ENCODE measurements around the gene RNF114.
"Not testable (repeated sequence)": the region's sequence is repeated elsewhere in the genome, so short reads cannot be mapped to it uniquely, and the experiment has no call there.

Gene RNF114, protein sequence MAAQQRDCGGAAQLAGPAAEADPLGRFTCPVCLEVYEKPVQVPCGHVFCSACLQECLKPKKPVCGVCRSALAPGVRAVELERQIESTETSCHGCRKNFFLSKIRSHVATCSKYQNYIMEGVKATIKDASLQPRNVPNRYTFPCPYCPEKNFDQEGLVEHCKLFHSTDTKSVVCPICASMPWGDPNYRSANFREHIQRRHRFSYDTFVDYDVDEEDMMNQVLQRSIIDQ

DNA sequence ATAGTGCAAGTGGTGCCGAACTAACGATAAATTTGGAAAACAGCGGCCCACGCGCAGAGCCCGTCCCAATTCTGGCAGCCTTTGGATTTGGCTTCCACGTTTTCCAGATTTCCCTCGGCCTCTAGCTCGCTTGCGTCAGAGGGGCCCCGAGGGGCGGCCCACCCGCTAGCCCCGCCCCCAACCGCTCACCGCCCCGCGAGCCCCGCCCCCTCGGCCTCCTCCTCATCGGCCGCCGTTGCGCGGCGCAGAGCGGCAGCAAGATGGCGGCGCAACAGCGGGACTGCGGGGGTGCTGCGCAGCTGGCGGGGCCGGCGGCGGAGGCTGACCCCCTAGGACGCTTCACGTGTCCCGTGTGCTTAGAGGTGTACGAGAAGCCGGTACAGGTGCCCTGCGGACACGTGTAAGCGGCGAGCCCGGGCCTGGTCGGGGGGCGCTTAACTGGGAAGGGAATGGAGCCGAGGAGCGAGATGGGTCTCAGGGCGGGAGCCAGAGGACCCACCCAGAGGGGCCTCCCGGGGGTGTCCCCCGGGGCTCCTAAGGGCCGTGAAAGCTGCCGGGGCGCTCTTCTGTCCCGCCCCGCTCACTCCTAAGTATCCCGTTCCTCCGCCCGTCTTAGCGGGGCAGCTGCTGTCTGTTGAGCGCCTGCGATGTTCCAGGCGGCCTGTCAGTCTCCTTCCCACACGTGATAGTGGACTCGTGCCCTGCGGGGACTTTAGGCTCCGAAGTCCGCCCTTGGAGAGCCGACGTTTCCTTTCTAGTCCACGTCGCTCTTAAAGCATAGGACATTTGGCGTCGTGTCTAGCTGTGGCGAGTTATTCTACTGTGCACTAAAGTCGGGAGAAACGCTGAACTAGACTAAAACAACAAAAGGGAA is at the start of gene RNF114:
Gene RNF114, plus strand, starts transcription at position 245 of the 874 bp plus-strand sequence. Its CDS starts 16 bp downstream, at position 261.
- DNase-seq = peak; percentile 85 to 87

- DNase-seq = no peak
Observed at GRCh38 chr20:49886571-49887213, 49.5 kb upstream of the RNF114 start.

DNA sequence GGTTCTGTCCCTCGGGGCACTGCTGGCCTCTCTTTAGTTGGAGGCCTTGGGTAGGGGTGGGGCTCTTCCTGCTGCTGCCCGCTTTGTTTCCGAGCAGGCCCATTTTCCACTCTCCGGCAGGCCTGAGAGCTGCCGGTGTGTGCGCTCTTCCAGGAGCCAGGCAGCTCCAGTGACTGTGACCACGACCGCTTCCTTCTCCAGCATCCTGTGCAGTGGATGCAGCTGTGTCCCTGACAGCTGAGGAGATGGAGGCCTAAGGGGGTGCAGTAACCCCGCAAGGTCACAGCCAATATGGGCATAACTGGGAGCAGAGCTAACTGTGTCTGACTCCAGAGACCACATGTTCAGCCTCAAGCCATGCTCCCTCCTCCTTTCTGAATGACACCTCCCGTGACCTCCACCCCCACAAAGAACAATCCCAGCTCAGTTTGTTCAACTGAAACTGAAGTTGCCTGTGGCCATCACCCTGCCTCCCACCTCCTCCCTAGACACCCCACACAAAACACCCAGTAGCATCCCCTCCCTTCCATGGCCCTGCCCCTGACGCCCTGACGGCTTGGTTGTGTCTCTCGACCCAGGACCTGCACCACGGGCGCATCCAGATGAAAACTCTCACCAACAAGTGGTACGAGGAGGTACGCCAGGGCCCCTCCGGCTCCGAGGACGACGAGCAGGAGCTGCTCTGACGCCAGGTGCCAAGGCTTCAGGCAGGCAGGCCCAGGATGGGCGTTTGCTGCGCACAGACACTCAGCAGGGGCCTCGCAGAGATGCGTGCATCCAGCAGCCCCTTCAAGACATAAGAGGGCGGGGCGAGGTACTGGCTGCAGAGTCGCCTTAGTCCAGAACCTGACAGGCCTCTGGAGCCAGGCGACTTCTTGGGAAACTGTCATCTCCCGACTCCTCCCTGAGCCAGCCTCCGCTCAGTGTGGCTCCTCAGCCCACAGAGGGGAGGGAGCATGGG is 48.7 kb upstream of the RNF114 start:
- DNase-seq = no peak

DNA sequence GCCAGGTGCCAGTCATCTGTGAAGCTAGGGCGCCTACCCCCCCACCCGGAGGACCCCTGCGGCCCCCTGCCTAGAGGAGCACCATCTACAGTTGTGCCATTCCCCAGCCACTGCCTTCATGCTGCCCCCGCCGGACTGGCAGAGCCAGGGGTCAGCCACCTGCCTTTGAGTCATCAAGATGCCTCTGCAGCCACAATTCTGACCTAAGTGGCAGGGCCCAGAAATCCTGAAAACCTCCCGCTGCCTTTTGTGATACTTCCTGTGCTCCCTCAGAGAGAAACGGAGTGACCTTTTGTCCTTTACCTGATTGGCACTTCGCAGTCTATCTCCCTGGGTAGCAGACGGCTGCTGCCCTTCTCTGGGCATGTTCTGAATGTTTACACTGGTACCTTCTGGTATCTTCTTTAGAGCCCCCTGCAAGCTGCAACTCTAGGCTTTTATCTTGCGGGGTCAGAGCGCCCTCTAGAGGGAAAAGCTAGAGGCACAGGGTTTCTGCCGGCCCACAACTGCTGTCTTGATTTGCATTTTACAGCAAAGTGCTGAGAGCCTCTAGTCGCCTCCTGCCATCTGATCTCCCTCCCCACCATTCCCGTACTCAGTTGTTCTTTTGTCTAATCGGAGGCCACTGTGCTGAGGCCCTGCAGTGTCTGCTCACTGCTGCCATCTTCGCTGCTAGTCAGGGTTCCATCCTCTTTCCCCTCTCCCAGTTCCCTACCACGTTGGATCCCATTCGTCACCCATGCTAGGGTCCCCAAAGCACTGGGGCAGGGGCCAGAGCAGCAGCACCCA is 47.8 kb upstream of the RNF114 start:
- DNase-seq = peak; percentile 22 to 36

GRCh38 chr20:49889001-49889934 is 46.9 kb upstream of the RNF114 start:
- no peak for DNase-seq

DNA sequence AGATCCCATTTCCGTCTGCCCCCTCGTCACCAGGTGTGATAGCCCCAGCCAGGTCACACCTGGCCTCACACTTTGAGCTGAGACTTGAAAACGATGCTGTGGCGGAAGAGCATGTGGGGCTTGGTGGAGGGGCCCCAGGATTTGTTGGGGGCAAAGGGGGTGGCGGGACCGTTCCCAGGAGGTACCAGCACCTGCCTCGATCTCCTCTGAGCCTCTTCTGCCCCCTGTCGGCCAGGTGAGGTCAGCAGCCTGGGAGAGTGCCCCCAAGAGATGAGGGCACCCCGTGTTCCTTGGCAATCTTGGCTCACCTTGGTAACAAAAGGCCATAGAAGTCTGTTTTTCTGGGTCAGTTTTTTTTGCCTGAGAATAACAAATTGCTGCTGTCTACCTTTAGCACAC is 46.3 kb upstream of the RNF114 start:
- DNase-seq = no peak

DNA sequence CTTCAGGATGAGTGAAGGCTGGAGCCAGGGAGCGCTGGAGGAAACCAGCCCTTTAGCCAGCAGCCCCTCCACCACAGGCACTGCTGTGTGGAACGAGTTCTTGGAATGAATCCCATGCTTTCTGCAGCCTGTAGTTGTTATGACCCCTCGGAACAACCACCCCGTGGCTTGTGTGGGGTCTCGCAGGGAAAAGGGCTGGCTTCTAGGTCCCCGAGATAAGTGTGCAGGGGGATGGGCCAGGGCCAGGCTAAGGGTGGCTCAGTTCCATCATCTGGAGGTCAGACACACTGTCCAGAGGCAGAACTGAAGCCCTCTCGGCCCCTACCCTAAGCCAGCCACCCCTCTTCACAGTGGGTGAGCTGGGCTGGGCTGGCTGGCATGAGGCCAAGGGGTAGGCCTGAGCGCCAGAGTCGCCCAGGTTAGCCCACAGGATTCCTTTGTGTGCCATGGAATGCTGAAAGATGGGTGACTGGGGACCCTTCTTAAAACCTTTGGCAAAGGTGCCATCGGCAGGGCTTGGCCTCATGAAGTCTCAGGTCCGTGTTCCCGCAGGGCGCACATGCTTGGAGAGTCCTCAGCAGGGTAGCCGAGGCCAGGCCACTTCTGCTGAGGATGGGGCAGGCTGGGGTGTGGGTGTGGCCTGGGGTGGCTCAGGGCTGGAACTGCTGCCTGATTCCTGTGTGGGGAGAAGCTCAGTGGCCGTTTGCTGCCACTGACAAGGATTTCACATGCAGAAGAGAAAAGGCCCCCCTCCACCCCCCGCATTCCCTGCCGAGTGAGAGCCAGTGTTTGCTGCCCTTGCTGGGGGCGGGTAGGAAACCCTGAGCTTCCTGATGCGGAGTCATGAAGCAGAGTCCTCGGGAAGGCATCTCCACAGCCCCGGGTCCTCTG is 45.5 kb upstream of the RNF114 start:
- no peak for DNase-seq

GRCh38 chr20:49891476-49892110 is 44.6 kb upstream of the RNF114 start:
- DNase-seq = no peak

DNA sequence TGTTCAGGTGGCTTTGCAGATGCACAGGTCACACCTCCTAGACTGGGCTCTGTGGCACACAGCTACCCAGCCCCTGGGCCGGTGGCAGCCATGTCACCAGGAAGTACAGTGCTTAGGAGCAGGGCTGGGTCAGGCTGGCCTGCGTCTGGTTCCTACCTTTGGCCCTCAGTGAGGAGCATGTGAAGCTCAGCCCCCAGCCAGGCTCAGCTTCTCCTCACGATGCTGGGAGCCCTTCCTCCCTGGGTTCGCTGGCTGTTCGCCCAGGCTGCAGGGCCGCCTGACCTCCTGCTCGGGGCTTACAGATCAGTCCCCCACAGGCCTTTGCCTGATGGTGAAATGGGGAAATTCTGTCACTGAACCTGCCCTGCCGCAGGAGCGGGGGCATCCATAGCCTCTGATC is 43.9 kb upstream of the RNF114 start:
- no peak for DNase-seq

- DNase-seq = no peak
Observed at GRCh38 chr20:49892817-49893216, 43.4 kb upstream of the RNF114 start.

DNA sequence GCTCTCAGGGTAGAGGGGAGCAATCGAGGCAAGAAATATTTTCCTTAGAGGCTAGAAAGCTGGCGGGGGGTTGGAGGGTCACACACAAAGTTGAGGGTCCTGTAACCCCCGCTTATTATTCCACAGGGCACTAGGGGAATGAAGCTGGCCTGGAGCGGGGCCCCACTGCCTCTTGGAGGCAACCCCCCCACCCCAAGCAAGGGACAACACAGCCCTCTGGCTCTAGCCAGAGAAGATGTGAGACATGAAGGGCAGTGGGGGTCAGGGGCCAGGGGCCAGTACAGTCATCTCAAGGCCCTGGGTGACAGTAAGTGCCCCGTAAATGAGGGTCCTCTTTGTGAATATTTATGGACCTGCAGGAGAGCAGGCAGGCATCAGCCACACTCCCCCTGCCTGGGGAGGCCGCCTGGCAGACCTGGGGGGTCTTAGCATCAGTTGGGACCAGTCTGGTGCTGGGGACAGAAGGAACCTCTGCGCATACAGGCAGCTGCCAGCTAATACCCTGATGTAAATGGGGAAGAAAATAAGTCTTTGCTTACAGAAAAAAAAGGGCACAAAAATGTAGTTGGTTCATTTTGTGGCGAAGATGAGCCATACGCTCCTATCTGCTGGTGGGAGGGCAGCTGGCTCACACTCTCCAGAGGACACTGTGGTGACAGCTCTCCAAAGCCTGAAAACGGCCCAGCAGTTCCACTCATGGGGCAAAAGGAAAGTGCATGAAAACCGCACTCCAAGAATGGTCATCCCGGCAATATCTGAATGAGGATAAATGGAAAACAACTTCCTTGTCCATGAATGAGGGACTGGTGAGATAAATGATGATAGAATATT is 42.7 kb upstream of the RNF114 start:
- DNase-seq = no peak

DNA sequence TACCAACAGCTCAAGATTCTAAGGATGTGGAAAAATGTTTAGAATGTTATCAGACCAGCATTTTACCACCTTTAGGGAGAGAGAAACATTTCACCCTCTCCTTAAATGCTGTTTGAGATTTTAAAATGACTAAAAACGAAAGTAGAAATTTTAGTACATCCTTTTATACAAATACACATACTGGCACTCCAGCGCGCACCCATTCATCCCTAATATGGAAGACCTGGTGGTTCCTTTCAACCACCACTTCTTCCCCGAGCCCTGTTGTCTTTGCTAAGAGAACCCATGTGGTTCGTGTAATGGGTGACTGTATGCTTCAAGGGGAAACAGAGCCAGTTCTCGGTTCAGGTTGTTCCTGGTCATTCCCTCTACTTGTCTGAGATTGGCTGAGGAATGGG is 42.1 kb upstream of the RNF114 start:
- DNase-seq = no peak

DNA sequence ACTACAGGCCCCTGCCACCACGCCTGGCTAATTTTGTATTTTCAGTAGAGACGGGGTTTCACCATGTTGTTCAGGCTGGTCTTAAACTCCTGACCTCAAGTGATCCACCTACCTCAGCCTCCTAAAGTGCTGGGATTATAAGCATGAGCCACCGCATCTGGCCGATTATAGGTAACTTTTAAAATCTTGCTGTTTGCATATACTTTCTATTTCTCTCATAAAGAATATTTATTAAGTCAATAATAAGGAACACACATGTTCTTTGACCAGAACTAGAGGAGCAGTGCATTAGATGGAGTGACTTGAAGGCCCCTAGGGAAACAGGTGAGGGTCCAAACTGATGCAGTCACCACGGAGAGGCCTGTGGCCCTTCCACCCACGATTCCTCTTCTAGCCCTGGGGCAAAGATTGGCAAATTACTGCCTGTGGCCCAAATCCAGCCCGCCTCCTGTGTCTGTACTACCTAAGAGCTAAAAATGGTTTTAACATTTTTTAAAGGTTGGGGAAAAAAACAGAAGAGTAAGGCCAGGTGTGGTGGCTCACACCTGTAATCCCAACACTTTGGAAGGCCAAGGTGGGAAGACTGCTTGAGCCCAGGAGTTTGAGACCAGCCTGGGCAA is 40.6 kb upstream of the RNF114 start:
- DNase-seq = not testable (repeated sequence)

- DNase-seq = no peak
Observed at GRCh38 chr20:49896204-49896603, 40.0 kb upstream of the RNF114 start.

DNA sequence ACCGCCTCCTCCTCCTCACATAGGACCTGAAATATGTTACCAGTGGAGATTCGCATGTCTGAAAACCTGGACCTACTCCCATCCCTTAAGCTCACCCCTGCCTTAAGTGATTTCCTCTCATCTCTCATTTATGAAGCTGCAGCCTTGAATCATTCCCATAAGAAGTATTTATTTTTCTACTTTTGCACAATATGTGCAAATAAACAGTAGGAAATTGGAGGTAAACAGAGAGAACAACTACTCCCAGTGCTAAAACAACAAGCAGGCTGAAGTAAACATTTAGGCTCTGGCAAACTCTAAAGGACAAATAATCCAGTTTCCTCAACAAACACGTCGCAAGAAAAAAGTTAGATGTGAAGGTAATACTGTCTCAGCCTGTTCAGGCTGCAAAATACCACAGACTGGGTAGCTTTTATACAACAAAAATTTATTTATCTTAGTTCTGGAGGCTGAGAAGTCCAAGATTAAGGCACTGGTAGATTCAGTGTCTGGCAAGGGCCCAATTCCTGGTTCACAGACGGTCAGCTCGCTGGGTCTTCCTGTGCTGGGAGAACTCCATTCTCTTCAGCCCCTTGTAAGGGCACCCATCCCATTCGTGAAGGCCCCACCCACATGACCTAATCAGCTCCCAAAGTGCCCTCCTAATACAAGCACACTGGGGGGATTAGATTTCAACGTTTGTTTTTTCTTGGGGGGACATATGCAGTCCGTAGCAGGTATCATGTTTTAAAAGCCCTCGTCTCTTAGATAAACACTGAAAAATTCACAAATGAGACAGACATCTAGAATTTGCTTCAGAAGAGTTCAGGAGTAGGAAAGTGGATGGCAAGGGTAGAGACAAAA is 36.4 kb upstream of the RNF114 start:
- no peak for DNase-seq

DNA sequence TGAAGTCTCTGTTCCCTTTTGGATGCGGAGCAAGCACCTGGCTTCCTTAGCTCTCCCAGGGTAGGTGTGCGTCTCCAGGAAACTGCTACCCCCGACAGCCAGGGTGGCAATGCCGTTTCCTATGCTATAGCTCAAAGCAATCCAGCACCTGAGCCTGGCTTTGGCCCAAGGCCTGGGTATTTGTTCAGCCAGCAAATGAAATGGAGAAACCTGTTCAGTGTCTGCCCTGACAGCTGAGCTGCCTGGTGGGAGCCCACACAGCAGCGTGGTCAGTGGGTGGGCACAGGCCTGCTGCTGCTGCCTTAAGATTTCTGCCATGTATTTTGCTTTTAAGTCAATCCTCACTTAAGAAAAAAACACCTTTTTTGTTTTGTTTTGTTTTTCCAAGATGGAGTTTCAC is 34.6 kb upstream of the RNF114 start:
- DNase-seq = no peak
